Measurements from ENCODE around the gene DIAPH2.

Gene DIAPH2

GRCh38 chrX:97605271-97605670 is 920.6 kb downstream of the DIAPH2 start:
- DNase-seq (ENCODE audit: insufficient read length, low spot score) (no peak), FAIRE-seq (no peak)
- TF ChIP-seq TAF1 (IDR thresholded peaks at IDR 0.05; ENCODE audit: low read depth, low read length) (no peak), POLR2AphosphoS5 (IDR thresholded peaks at IDR 0.05; ENCODE audit: low read depth, low read length) (no peak), SPI1 (IDR thresholded peaks at IDR 0.05; ENCODE audit: low read depth, low read length) (no peak), POU2F2 (IDR thresholded peaks at IDR 0.05; ENCODE audit: low read depth, low read length) (no peak), POLR2A (IDR thresholded peaks at IDR 0.05; ENCODE audit: low read depth, low read length) (no peak), PAX5 (IDR thresholded peaks at IDR 0.05; ENCODE audit: insufficient read depth, low read length, severe bottlenecking) (no peak)

- TF ChIP-seq SPI1 (IDR thresholded peaks at IDR 0.05; ENCODE audit: low read depth, low read length) (no peak), POLR2AphosphoS5 (IDR thresholded peaks at IDR 0.05; ENCODE audit: low read depth, low read length) (no peak), PAX5 (IDR thresholded peaks at IDR 0.05; ENCODE audit: insufficient read depth, low read length, severe bottlenecking) (no peak), TAF1 (IDR thresholded peaks at IDR 0.05; ENCODE audit: low read depth, low read length) (no peak), POLR2A (IDR thresholded peaks at IDR 0.05; ENCODE audit: low read depth, low read length) (no peak), POU2F2 (IDR thresholded peaks at IDR 0.05; ENCODE audit: low read depth, low read length) (no peak)
- FAIRE-seq (no peak), DNase-seq (ENCODE audit: insufficient read length, low spot score) (no peak)
Observed at GRCh38 chrX:97609357-97609756, 924.7 kb downstream of the DIAPH2 start.

GRCh38 chrX:97609938-97610337 is 925.3 kb downstream of the DIAPH2 start:
- FAIRE-seq (no peak), DNase-seq (ENCODE audit: insufficient read length, low spot score) (no peak)
- no peak for TF ChIP-seq SPI1 (IDR thresholded peaks at IDR 0.05; ENCODE audit: low read depth, low read length)
- TF ChIP-seq POLR2A (IDR thresholded peaks at IDR 0.05; ENCODE audit: low read depth, low read length) = no peak
- no peak for TF ChIP-seq PAX5 (IDR thresholded peaks at IDR 0.05; ENCODE audit: insufficient read depth, low read length, severe bottlenecking)
- no peak for TF ChIP-seq POLR2AphosphoS5 (IDR thresholded peaks at IDR 0.05; ENCODE audit: low read depth, low read length)
- no peak for TF ChIP-seq TAF1 (IDR thresholded peaks at IDR 0.05; ENCODE audit: low read depth, low read length)
- no peak for TF ChIP-seq POU2F2 (IDR thresholded peaks at IDR 0.05; ENCODE audit: low read depth, low read length)

- FAIRE-seq (no peak), DNase-seq (ENCODE audit: insufficient read length, low spot score) (no peak)
- TF ChIP-seq SPI1 (IDR thresholded peaks at IDR 0.05; ENCODE audit: low read depth, low read length) (no peak), TAF1 (IDR thresholded peaks at IDR 0.05; ENCODE audit: low read depth, low read length) (no peak), POLR2A (IDR thresholded peaks at IDR 0.05; ENCODE audit: low read depth, low read length) (no peak), PAX5 (IDR thresholded peaks at IDR 0.05; ENCODE audit: insufficient read depth, low read length, severe bottlenecking) (no peak), POU2F2 (IDR thresholded peaks at IDR 0.05; ENCODE audit: low read depth, low read length) (no peak), POLR2AphosphoS5 (IDR thresholded peaks at IDR 0.05; ENCODE audit: low read depth, low read length) (no peak)
Observed at GRCh38 chrX:97616883-97617530, 932.4 kb downstream of the DIAPH2 start.

- TF ChIP-seq POU2F2 (IDR thresholded peaks at IDR 0.05; ENCODE audit: low read depth, low read length) = no peak
- TF ChIP-seq POLR2AphosphoS5 (IDR thresholded peaks at IDR 0.05; ENCODE audit: low read depth, low read length) = no peak
- no peak for TF ChIP-seq SPI1 (IDR thresholded peaks at IDR 0.05; ENCODE audit: low read depth, low read length)
- no peak for TF ChIP-seq TAF1 (IDR thresholded peaks at IDR 0.05; ENCODE audit: low read depth, low read length)
- no peak for TF ChIP-seq PAX5 (IDR thresholded peaks at IDR 0.05; ENCODE audit: insufficient read depth, low read length, severe bottlenecking)
- no peak for TF ChIP-seq POLR2A (IDR thresholded peaks at IDR 0.05; ENCODE audit: low read depth, low read length)
- no peak for FAIRE-seq
- DNase-seq (ENCODE audit: insufficient read length, low spot score) = no peak
Observed at GRCh38 chrX:97619499-97619898, 934.9 kb downstream of the DIAPH2 start.

- FAIRE-seq (no peak), DNase-seq (ENCODE audit: insufficient read length, low spot score) (no peak)
- TF ChIP-seq SPI1 (IDR thresholded peaks at IDR 0.05; ENCODE audit: low read depth, low read length) = no peak
Observed at GRCh38 chrX:97622111-97622510, 937.5 kb downstream of the DIAPH2 start.

GRCh38 chrX:97628326-97628725 is 943.7 kb downstream of the DIAPH2 start:
- TF ChIP-seq POLR2AphosphoS5 (IDR thresholded peaks at IDR 0.05; ENCODE audit: low read depth, low read length) = no peak
- no peak for TF ChIP-seq POU2F2 (IDR thresholded peaks at IDR 0.05; ENCODE audit: low read depth, low read length)
- TF ChIP-seq TAF1 (IDR thresholded peaks at IDR 0.05; ENCODE audit: low read depth, low read length) = no peak
- no peak for TF ChIP-seq PAX5 (IDR thresholded peaks at IDR 0.05; ENCODE audit: insufficient read depth, low read length, severe bottlenecking)
- no peak for TF ChIP-seq SPI1 (IDR thresholded peaks at IDR 0.05; ENCODE audit: low read depth, low read length)
- TF ChIP-seq POLR2A (IDR thresholded peaks at IDR 0.05; ENCODE audit: low read depth, low read length) = no peak
- FAIRE-seq (no peak), DNase-seq (ENCODE audit: insufficient read length, low spot score) (no peak)

GRCh38 chrX:97628807-97629596 is 944.4 kb downstream of the DIAPH2 start:
- FAIRE-seq (no peak), DNase-seq (ENCODE audit: insufficient read length, low spot score) (no peak)
- TF ChIP-seq SPI1 (IDR thresholded peaks at IDR 0.05; ENCODE audit: low read depth, low read length) (no peak), PAX5 (IDR thresholded peaks at IDR 0.05; ENCODE audit: insufficient read depth, low read length, severe bottlenecking) (no peak), POLR2AphosphoS5 (IDR thresholded peaks at IDR 0.05; ENCODE audit: low read depth, low read length) (no peak), POLR2A (IDR thresholded peaks at IDR 0.05; ENCODE audit: low read depth, low read length) (no peak), TAF1 (IDR thresholded peaks at IDR 0.05; ENCODE audit: low read depth, low read length) (no peak), POU2F2 (IDR thresholded peaks at IDR 0.05; ENCODE audit: low read depth, low read length) (no peak)

- FAIRE-seq (no peak), DNase-seq (ENCODE audit: insufficient read length, low spot score) (no peak)
- TF ChIP-seq POLR2AphosphoS5 (IDR thresholded peaks at IDR 0.05; ENCODE audit: low read depth, low read length) = no peak
- no peak for TF ChIP-seq POU2F2 (IDR thresholded peaks at IDR 0.05; ENCODE audit: low read depth, low read length)
- TF ChIP-seq SPI1 (IDR thresholded peaks at IDR 0.05; ENCODE audit: low read depth, low read length) = no peak
- TF ChIP-seq POLR2A (IDR thresholded peaks at IDR 0.05; ENCODE audit: low read depth, low read length) = no peak
- TF ChIP-seq TAF1 (IDR thresholded peaks at IDR 0.05; ENCODE audit: low read depth, low read length) = no peak
- TF ChIP-seq PAX5 (IDR thresholded peaks at IDR 0.05; ENCODE audit: insufficient read depth, low read length, severe bottlenecking) = no peak
Observed at GRCh38 chrX:97629597-97629985, 944.9 kb downstream of the DIAPH2 start.

Measured in GM12891 (cell line).